Fibroblast of lung (primary cell): ENCODE data around the gene PLEKHN1. TPM values are rescaled to one million over a fixed set of nuclear protein-coding genes. Genes with fewer than 3 reads are reported as not detected.

Experiments
- DNase-seq, 2 donors: peaks; one replicate each; pipeline versions ENCODE4 v3.0.0 to v3.0.0-alpha.2; 2010; ENCODE audit warnings: low read depth in 2 of 2
- H2AFZ ChIP-seq: 2 replicates; pipeline ENCODE4 v1.5.1; 2012; ENCODE audit warnings: low read length, control low read depth, inconsistent platforms
- H3K27ac ChIP-seq: 2 replicates; pipeline ENCODE4 v1.5.1; 2011; ENCODE audit warnings: low read length, control low read depth; ENCODE audit not compliant: insufficient read depth
- H3K27me3 ChIP-seq: 2 replicates; pipeline ENCODE4 v1.5.1; 2011; ENCODE audit warnings: mild to moderate bottlenecking, low read length; ENCODE audit not compliant: control insufficient read depth, insufficient read depth
- H3K36me3 ChIP-seq: 2 replicates; pipeline ENCODE4 v1.5.1; 2011; ENCODE audit warnings: low read length; ENCODE audit not compliant: control insufficient read depth, insufficient read depth
- H3K4me1 ChIP-seq: 2 replicates; pipeline ENCODE4 v1.5.1; 2011; ENCODE audit warnings: low read length; ENCODE audit not compliant: control insufficient read depth, insufficient read depth; ENCODE audit errors: extremely low read depth
- H3K4me2 ChIP-seq: 2 replicates; pipeline ENCODE4 v1.5.1; 2011; ENCODE audit warnings: low read length, control low read depth; ENCODE audit not compliant: insufficient read depth; ENCODE audit errors: extremely low read depth
- H3K4me3 ChIP-seq, 4 experiments: fragments of 200-600 bp in 1 of 4; sonication (generic) in 1 of 4; replicated peaks in 1 of 4; 2 replicates each; pipeline ENCODE4 v1.5.1; 2011 to 2016; ENCODE audit warnings: low read length in 4 of 4, low read depth in 3 of 4, mild to moderate bottlenecking in 3 of 4, control low read depth in 2 of 4, inconsistent platforms in 1 of 4, mixed read lengths in 1 of 4; ENCODE audit not compliant: insufficient read depth in 1 of 4; ENCODE audit errors: control extremely low read depth in 1 of 4
- H3K79me2 ChIP-seq: 2 replicates; pipeline ENCODE4 v1.5.1; 2012; ENCODE audit warnings: mild to moderate bottlenecking, low read length, inconsistent platforms; ENCODE audit not compliant: control insufficient read depth, insufficient read depth
- H3K9ac ChIP-seq: 2 replicates; pipeline ENCODE4 v1.5.1; 2011; ENCODE audit warnings: mild to moderate bottlenecking, low read length, control low read depth; ENCODE audit not compliant: insufficient read depth
- H3K9me3 ChIP-seq: 2 replicates; pipeline ENCODE4 v1.5.1; 2012; ENCODE audit warnings: low read depth, low read length; ENCODE audit not compliant: control insufficient read depth, insufficient read depth
- H4K20me1 ChIP-seq: 2 replicates; pipeline ENCODE4 v1.5.1; 2011; ENCODE audit warnings: low read length; ENCODE audit not compliant: control insufficient read depth, insufficient read depth; ENCODE audit errors: extremely low read depth
- EZH2 ChIP-seq: IDR thresholded peaks from 2 replicates; pipeline ENCODE4 v1.5.1; 2012; ENCODE audit warnings: low read length, control low read depth, mild to moderate bottlenecking; ENCODE audit errors: missing control alignments
- polyA plus RNA-seq, 2 donors: library from polyadenylated mRNA; depleted of rRNA in 1 of 2; stranded (reverse) in 1 of 2; unstranded in 1 of 2; fragments of >200 nt; gene quantifications; 2 replicates each; pipeline ENCODE4 v1.2.1, GENCODE V29; 2011 to 2012; ENCODE audit warnings: missing spikeins in 1 of 2
- total RNA-seq: library from RNA; depleted of rRNA; stranded (reverse); fragments of >200 nt; gene quantifications from 2 replicates; pipeline ENCODE4 v1.2.1, GENCODE V29; 2014
- TF ChIP-seq, protein P1 (sequence below), 2 donors: IDR thresholded peaks in 1 of 2; conservative IDR thresholded peaks in 1 of 2; 1 replicate in 1 of 2; 2 replicates in 1 of 2; pipeline ENCODE4 v1.5.1; 2011 to 2012; ENCODE audit warnings: low read length in 2 of 2, control low read depth in 1 of 2, inconsistent platforms in 1 of 2, low read depth in 1 of 2, mild to moderate bottlenecking in 1 of 2

PLEKHN1 gene
- total and polyA plus RNA-seq, 2 donors (not counting 1 experiment from before 2014, with no cell fraction given): 0.17 to 0.41 TPM

DNA sequence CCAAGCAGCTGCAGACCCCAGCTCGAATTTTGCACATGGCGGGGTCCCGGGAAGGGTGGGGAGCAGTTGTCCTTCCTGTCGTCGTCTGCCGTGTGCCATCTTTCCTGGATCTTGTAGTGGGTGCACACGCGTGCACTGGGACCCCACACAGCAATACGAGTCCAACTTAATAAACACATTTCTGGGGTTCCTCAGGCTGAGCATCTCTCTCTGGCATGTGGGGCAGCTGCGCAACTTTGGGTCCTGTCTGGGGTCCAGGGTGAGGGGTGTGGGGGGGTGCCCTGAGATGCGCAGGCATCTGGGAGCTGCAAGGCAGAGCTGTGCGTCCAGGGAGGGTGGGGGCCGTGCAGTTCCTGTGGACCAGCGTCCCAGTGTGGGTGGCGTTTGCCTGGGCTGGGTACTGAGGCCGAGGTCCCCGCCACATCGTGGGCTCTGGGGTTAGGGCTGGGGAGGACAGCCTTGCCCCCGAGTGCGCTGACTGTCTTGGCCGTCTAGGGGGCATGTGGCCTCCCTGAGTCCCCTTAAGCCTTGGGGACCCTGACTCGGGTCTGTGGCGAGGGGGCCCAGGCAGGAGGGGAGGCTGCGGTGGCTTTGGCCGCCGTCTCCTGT lies 652 bp upstream of the PLEKHN1 start:
- Histone ChIP-seq H3K27ac (peak overlapping the region; percentile 90), H3K79me2 (peaks cover 2% of the 10 kb centered on the region), H3K36me3 (peaks cover 10% of the 10 kb centered on the region), H3K4me1 (peaks cover 8% of the 10 kb centered on the region), H2AFZ (no peak overlapping the region), H3K27me3 (no peaks in the 10 kb centered on the region), H4K20me1 (no peaks in the 10 kb centered on the region), H3K4me2 (no peak overlapping the region), H3K4me3 (peak overlapping the region in 1 of 4 experiments; percentile 69), H3K9me3 (no peaks in the 10 kb centered on the region), H3K9ac (no peak overlapping the region)
- TF ChIP-seq, protein P1, sequence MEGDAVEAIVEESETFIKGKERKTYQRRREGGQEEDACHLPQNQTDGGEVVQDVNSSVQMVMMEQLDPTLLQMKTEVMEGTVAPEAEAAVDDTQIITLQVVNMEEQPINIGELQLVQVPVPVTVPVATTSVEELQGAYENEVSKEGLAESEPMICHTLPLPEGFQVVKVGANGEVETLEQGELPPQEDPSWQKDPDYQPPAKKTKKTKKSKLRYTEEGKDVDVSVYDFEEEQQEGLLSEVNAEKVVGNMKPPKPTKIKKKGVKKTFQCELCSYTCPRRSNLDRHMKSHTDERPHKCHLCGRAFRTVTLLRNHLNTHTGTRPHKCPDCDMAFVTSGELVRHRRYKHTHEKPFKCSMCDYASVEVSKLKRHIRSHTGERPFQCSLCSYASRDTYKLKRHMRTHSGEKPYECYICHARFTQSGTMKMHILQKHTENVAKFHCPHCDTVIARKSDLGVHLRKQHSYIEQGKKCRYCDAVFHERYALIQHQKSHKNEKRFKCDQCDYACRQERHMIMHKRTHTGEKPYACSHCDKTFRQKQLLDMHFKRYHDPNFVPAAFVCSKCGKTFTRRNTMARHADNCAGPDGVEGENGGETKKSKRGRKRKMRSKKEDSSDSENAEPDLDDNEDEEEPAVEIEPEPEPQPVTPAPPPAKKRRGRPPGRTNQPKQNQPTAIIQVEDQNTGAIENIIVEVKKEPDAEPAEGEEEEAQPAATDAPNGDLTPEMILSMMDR (conservative IDR thresholded peaks at IDR 0.05 in 1 of 2, IDR thresholded peaks at IDR 0.05 in 1 of 2; ENCODE audit: low read depth in 1 of 2, low read length in 2 of 2): no peak
- TF ChIP-seq EZH2: no peak
- no peak for DNase-seq

DNA sequence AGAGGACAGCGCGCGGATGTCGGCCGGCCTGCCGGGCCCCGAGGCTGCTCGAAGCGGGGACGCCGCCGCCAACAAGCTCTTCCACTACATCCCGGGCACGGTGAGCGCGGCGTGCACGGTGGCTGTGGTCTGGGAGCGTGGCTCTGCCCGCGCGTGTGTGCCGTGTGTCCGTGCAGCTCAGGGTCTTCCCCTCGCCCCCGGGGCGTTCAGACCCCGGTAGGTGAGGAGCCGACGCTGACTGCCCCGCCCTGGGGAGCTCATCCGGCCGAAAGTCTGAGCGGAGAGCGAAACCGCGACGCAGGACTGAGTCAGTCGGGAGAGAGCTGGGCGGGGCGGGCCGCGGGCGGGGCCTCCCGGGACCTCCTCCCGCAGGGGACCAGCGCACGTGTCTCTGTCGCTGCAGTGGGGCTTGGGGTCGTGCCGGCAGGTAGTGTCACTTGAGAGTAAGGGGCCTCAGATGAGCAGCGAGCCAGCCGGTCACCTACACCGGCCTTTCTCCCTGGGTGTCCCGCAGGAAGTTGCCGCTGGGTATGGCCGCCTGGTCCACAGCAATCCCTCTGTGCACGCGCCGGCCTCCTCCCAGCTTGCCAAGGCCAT lies 520 bp downstream of the PLEKHN1 start:
- Histone ChIP-seq H3K4me1 (peaks cover 5% of the 10 kb centered on the region), H3K27ac (peak overlapping the region; percentile 90), H3K9me3 (no peaks in the 10 kb centered on the region), H3K79me2 (no peaks in the 10 kb centered on the region), H3K4me3 (peak overlapping the region; percentile 41 to 78 (median 70)), H3K36me3 (peaks cover 10% of the 10 kb centered on the region), H4K20me1 (no peaks in the 10 kb centered on the region), H3K27me3 (no peaks in the 10 kb centered on the region), H2AFZ (peak overlapping the region; percentile 92), H3K9ac (peak overlapping the region; percentile 79), H3K4me2 (peak overlapping the region; percentile 95)
- TF ChIP-seq, protein P1 (conservative IDR thresholded peaks at IDR 0.05 in 1 of 2, IDR thresholded peaks at IDR 0.05 in 1 of 2; ENCODE audit: low read depth in 1 of 2, low read length in 2 of 2): no peak
- no peak for TF ChIP-seq EZH2
- peak; percentile 47 to 66 for DNase-seq

DNA sequence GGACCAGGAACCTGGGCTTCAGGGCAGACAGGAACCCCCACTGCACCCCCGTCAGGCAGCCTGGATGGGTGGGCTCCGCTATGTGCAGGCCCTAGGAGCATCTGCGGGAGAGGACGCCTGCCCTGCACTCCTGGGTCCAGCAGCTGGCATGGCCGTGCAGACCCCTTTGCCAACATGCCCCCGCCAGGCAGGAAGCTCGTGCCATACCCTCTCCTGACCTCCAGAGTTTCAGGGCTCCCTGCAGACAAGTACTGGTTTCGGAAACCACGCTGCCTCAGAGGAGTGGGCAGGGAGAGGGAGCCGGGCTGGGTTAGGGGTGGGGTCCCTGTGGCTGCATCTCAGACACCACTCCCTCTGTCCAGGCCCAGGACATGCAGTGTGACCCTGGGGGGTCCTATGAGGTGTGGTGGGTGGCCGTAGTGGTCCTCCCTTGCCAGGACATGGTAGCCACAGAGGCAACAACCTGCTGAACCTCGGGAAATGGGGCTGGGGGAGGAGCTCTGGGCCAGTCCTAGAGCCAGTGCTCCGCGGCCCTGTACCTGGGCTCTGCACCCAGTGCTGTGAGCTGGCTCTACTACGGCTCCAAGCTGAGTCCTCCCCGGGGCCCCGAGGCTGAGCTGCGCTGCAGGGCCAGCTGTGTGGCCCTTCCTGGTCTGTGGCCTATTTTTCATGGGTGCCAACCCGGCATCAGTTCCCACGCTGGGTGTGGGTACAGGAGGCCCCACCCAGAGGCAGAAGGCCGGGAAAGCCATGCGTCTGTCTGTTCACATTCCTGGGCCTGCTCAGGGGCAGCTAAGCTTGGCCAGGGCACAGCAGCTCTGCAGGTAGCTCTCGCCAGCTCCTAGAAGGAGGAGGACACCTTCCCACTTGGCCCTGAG lies 1.4 kb downstream of the PLEKHN1 start:
- H3K9ac ChIP-seq: no peak overlapping the region
- TF ChIP-seq, protein P1 (conservative IDR thresholded peaks at IDR 0.05 in 1 of 2, IDR thresholded peaks at IDR 0.05 in 1 of 2; ENCODE audit: low read depth in 1 of 2, low read length in 2 of 2): no peak
- no peak for TF ChIP-seq EZH2
- H3K9me3 ChIP-seq: no peaks in the 10 kb centered on the region
- peaks cover 8% of the 10 kb centered on the region for H3K36me3 ChIP-seq
- H3K79me2 ChIP-seq: no peaks in the 10 kb centered on the region
- H3K27me3 ChIP-seq: no peaks in the 10 kb centered on the region
- H3K4me3 ChIP-seq: no peak overlapping the region
- H4K20me1 ChIP-seq: no peaks in the 10 kb centered on the region
- no peak for DNase-seq
- H3K4me2 ChIP-seq: no peak overlapping the region
- no peak overlapping the region for H2AFZ ChIP-seq
- no peak overlapping the region for H3K27ac ChIP-seq
- H3K4me1 ChIP-seq: peaks cover 5% of the 10 kb centered on the region
